ENCODE measurements around the gene ALDOA. TPM values are rescaled to one million over a fixed set of nuclear protein-coding genes. Genes with fewer than 3 reads are reported as not detected.
A peak's percentile ranks its signal among the peaks of the same experiment; 100 is the strongest.

Gene ALDOA
- total and polyA plus RNA-seq, 9 of the 15 experiments (the other 6 are each of a cell fraction or from before 2014, with no cell fraction given) = 311 to 2,224 (median 1,293) TPM

GRCh38 chr16:30075503-30076275 lies 10.1 kb downstream of the ALDOA start, which contains the start of gene PPP4C (continued):
- TF ChIP-seq ZBTB11 (CRISPR knock-in tag; IDR thresholded peaks at IDR 0.05) (peak; percentile 71 to 93 (median 79); a peak in 5 of 6 replicates), ZNF212 (CRISPR knock-in tag; IDR thresholded peaks at IDR 0.05) (no peak), YY1 (IDR thresholded peaks at IDR 0.05; ENCODE audit: borderline replicate concordance in 1 of 3, control insufficient read depth in 1 of 3, extremely low read depth in 1 of 3, insufficient read depth in 3 of 3, insufficient read length in 1 of 3, insufficient replicate concordance in 2 of 3, low read depth in 1 of 3, low read length in 2 of 3) (peak in 2 of 3 experiments; percentile 15 to 53), ELF2 (CRISPR knock-in tag; IDR thresholded peaks at IDR 0.05) (peak; percentile 80), RUNX1 (IDR thresholded peaks at IDR 0.05; ENCODE audit: low read depth) (no peak), RBFOX2 (IDR thresholded peaks at IDR 0.05; ENCODE audit: low read depth, low read length) (peak; percentile 99), HOMEZ (CRISPR knock-in tag; IDR thresholded peaks at IDR 0.05) (no peak), MYC (IDR thresholded peaks at IDR 0.05; ENCODE audit: low read depth, low read length) (peak; percentile 44; the same call in 1 of the 2 replicates), MYC (CRISPR knock-in tag; IDR thresholded peaks at IDR 0.05; ENCODE audit: borderline replicate concordance, low read depth) (peak; percentile 19; the same call in 1 of the 2 replicates), ZNF57 (CRISPR knock-in tag; IDR thresholded peaks at IDR 0.05) (no peak), KDM5B (IDR thresholded peaks at IDR 0.05; ENCODE audit: insufficient replicate concordance, low read depth, low read length) (peak; percentile 38), CEBPG (CRISPR knock-in tag; IDR thresholded peaks at IDR 0.05) (peak; percentile 51; the same call in 1 of the 2 replicates), CEBPG (tag; conservative IDR thresholded peaks at IDR 0.05 in 1 of 2, IDR thresholded peaks at IDR 0.05 in 1 of 2) (no peak), HMG20A (CRISPR knock-in tag; conservative IDR thresholded peaks at IDR 0.05) (no peak)
- TF ChIP-seq, protein P1, sequence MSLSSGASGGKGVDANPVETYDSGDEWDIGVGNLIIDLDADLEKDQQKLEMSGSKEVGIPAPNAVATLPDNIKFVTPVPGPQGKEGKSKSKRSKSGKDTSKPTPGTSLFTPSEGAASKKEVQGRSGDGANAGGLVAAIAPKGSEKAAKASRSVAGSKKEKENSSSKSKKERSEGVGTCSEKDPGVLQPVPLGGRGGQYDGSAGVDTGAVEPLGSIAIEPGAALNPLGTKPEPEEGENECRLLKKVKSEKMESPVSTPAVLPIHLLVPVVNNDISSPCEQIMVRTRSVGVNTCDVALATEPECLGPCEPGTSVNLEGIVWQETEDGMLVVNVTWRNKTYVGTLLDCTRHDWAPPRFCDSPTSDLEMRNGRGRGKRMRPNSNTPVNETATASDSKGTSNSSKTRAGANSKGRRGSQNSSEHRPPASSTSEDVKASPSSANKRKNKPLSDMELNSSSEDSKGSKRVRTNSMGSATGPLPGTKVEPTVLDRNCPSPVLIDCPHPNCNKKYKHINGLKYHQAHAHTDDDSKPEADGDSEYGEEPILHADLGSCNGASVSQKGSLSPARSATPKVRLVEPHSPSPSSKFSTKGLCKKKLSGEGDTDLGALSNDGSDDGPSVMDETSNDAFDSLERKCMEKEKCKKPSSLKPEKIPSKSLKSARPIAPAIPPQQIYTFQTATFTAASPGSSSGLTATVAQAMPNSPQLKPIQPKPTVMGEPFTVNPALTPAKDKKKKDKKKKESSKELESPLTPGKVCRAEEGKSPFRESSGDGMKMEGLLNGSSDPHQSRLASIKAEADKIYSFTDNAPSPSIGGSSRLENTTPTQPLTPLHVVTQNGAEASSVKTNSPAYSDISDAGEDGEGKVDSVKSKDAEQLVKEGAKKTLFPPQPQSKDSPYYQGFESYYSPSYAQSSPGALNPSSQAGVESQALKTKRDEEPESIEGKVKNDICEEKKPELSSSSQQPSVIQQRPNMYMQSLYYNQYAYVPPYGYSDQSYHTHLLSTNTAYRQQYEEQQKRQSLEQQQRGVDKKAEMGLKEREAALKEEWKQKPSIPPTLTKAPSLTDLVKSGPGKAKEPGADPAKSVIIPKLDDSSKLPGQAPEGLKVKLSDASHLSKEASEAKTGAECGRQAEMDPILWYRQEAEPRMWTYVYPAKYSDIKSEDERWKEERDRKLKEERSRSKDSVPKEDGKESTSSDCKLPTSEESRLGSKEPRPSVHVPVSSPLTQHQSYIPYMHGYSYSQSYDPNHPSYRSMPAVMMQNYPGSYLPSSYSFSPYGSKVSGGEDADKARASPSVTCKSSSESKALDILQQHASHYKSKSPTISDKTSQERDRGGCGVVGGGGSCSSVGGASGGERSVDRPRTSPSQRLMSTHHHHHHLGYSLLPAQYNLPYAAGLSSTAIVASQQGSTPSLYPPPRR (CRISPR knock-in tag; IDR thresholded peaks at IDR 0.05; ENCODE audit: borderline replicate concordance) = no peak

All from K562 (cell line).